Testis (tissue), 3 donors: ENCODE results near the gene MCM5. TPM values are rescaled to one million over a fixed set of nuclear protein-coding genes. Genes with fewer than 3 reads are reported as not detected.
A peak's percentile ranks its signal among the peaks of the same experiment; 100 is the strongest.

Source experiments
- DNase-seq: peaks from one replicate; pipeline ENCODE4 v3.0.0-alpha.2; 2019
- H3K27ac ChIP-seq, 2 donors: fragments of 200-600 bp; sonication (generic); one replicate each; pipeline ENCODE4 v1.5.1; 2019
- H3K27me3 ChIP-seq: fragments of 200-600 bp; sonication (generic); one replicate; pipeline ENCODE4 v1.5.1; 2019
- H3K36me3 ChIP-seq: fragments of 200-600 bp; sonication (generic); one replicate; pipeline ENCODE4 v1.5.1; 2017; ENCODE audit warnings: low read depth; ENCODE audit errors: missing control alignments
- H3K4me1 ChIP-seq: fragments of 200-600 bp; sonication (generic); one replicate; pipeline ENCODE4 v1.5.1; 2019
- H3K4me3 ChIP-seq, 2 donors: fragments of 200-600 bp; sonication (generic); one replicate each; pipeline ENCODE4 v1.5.1; 2017 to 2019
- H3K9me3 ChIP-seq: fragments of 200-600 bp; sonication (generic); one replicate; pipeline ENCODE4 v1.5.1; 2017
- POLR2A ChIP-seq: fragments of 450-650 bp; IDR thresholded peaks from one replicate; pipeline ENCODE4 v1.6.1; 2017; ENCODE audit warnings: antibody characterized with exemption, mild to moderate bottlenecking, moderate library complexity
- WGBS, 2 donors: methylation state at CpG; one replicate each; pipeline ENCODE4 v1.1.5; 2018; 5-methylcytosine and 5-hydroxymethylcytosine counted together
- intact Hi-C: fragments of 100-400 bp; cut with DNase I; formaldehyde crosslinking; loops from one replicate; pipeline ENCODE4 v1.15.1; 2023; ENCODE audit warnings: low total_unique reads
- polyA plus RNA-seq: library from polyadenylated mRNA; stranded (reverse); fragments of 350-450 nt; fragmentation: Illumina TruSeq; extraction: RNeasy Lipid Tissue Mini Kit (QIAGEN cat#74804); gene quantifications from one replicate; pipeline ENCODE4 v1.2.3, GENCODE V29; 2014; ENCODE audit warnings: low read depth, low replicate concordance; ENCODE audit not compliant: insufficient read depth
- total RNA-seq, 2 donors: library from RNA; depleted of rRNA; stranded (reverse); fragments of >200 nt; gene quantifications; one replicate each; pipeline ENCODE4 v1.2.3, GENCODE V29; 2016
- TF ChIP-seq, protein P1 (sequence below), 3 experiments: fragments of 450-650 bp in 2 of 3; fragments of 200-600 bp in 1 of 3; sonication (generic) in 1 of 3; IDR thresholded peaks; one replicate each; pipeline ENCODE4 v1.5.1; 2016 to 2019; ENCODE audit warnings: antibody characterized with exemption in 3 of 3, mild to moderate bottlenecking in 2 of 3, moderate library complexity in 1 of 3

The MCM5 gene
- total and polyA plus RNA-seq, 3 donors from 2014 or later: 34.3 to 49.6 (median 42.1) TPM

DNA sequence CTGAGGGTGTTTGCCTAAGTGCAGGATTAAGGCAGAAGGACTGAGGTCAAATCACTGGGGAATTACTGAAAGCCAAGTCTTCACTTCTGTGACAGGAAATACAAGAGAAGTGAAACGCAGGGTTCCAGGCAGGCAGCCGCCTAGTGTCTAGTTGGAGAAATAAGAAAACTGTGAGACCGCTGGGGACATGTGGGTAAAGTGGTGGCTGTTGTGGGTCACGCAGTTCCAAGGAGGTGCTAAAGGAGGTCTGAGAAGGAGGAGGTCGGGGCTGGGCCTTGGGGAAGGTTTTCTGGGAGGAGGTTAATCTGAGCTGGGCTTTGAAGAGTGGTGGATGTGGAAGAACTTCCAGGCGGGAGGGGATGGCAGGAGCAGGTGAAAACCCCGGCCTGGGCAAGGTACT, 11.2 kb downstream of the MCM5 start:
- intact Hi-C loops: no loop called here
- WGBS, 2 donors: 86 to 93% methylated on average over 7 of the region's 7 CpGs
- no peak overlapping the region for H3K27ac ChIP-seq
- H3K36me3 ChIP-seq: no peaks in the 10 kb centered on the region
- no peaks in the 10 kb centered on the region for H3K9me3 ChIP-seq
- no peak for DNase-seq
- H3K4me3 ChIP-seq: no peak overlapping the region
- no peaks in the 10 kb centered on the region for H3K27me3 ChIP-seq
- TF ChIP-seq POLR2A: no peak
- TF ChIP-seq, protein P1, sequence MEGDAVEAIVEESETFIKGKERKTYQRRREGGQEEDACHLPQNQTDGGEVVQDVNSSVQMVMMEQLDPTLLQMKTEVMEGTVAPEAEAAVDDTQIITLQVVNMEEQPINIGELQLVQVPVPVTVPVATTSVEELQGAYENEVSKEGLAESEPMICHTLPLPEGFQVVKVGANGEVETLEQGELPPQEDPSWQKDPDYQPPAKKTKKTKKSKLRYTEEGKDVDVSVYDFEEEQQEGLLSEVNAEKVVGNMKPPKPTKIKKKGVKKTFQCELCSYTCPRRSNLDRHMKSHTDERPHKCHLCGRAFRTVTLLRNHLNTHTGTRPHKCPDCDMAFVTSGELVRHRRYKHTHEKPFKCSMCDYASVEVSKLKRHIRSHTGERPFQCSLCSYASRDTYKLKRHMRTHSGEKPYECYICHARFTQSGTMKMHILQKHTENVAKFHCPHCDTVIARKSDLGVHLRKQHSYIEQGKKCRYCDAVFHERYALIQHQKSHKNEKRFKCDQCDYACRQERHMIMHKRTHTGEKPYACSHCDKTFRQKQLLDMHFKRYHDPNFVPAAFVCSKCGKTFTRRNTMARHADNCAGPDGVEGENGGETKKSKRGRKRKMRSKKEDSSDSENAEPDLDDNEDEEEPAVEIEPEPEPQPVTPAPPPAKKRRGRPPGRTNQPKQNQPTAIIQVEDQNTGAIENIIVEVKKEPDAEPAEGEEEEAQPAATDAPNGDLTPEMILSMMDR (IDR thresholded peaks at IDR 0.05): peak in 1 of 3 experiments; percentile 2
- no peaks in the 10 kb centered on the region for H3K4me1 ChIP-seq

DNA sequence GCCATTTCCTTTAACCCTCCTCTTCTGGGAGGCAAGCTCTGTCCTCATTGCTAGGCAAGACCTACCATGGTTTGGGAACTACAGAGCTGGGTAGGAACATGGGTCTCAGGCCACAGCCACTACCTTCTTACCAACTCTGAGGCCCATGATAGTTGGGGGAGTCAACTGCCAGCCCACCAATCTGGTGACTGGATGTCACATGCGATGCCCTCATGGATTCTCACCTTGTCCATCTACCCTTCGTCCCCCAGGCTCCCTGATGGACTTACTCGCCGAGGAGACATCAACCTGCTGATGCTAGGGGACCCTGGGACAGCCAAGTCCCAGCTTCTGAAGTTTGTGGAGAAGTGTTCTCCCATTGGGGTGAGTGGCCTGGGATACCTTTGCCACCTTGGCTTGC, 13.7 kb downstream of the MCM5 start:
- H3K27me3 ChIP-seq: no peaks in the 10 kb centered on the region
- intact Hi-C loops: no loop called here
- no peak for DNase-seq
- no peak overlapping the region for H3K27ac ChIP-seq
- no peak overlapping the region for H3K4me3 ChIP-seq
- no peaks in the 10 kb centered on the region for H3K4me1 ChIP-seq
- no peaks in the 10 kb centered on the region for H3K9me3 ChIP-seq
- 95 to 100% methylated on average over 3 to 4 of the region's 4 CpGs for WGBS, 2 donors
- H3K36me3 ChIP-seq: no peaks in the 10 kb centered on the region
- TF ChIP-seq POLR2A: no peak
- TF ChIP-seq, protein P1 (IDR thresholded peaks at IDR 0.05): no peak

DNA sequence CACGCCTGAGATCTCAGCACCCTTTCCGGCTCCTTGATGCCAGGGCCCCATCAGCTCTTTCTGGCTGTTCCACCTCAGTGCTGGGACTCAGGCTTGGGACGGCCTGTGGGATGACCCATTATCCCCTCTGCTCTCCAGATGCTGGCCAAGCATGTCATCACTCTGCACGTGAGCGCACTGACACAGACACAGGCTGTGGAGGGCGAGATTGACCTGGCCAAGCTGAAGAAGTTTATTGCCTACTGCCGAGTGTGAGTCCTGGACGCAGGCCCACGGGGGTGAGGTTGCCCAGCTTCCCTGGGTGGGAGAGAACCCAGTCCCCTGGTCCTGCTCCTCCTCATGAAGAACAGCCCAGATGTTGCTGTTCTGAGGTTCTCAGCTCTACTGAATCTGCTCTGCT, 17.7 kb downstream of the MCM5 start:
- no peak overlapping the region for H3K4me3 ChIP-seq
- 90 to 94% methylated on average over 9 of the region's 9 CpGs for WGBS, 2 donors
- TF ChIP-seq, protein P1 (IDR thresholded peaks at IDR 0.05): no peak
- no peak for TF ChIP-seq POLR2A
- DNase-seq: no peak
- H3K27ac ChIP-seq: no peak overlapping the region
- H3K27me3 ChIP-seq: no peaks in the 10 kb centered on the region
- intact Hi-C loops: no loop called here
- H3K36me3 ChIP-seq: no peaks in the 10 kb centered on the region
- no peaks in the 10 kb centered on the region for H3K9me3 ChIP-seq
- H3K4me1 ChIP-seq: no peaks in the 10 kb centered on the region

DNA sequence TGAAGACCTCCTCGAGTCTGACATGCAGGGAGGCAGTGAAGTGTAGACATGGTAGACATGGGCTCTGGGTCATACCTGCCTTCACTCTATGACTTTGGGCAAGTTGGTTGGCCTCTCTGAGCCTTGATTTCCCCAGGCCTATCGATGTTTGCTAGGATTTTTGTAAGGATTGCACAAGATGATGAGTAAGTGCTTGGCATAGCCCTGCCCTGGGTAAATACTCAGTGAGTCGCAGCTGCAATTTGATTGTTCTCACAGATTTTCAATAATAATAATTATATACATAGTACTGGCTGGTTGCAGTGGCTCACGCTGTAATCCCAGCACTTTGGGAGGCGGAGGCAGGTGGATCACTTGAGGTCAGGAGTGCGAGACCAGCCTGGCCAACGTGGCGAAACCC, 18.1 kb downstream of the MCM5 start:
- Histone ChIP-seq H3K27ac (no peak overlapping the region), H3K27me3 (no peaks in the 10 kb centered on the region), H3K36me3 (no peaks in the 10 kb centered on the region), H3K4me1 (no peaks in the 10 kb centered on the region), H3K9me3 (no peaks in the 10 kb centered on the region), H3K4me3 (no peak overlapping the region)
- no peak for DNase-seq
- 89 to 95% methylated on average over 8 of the region's 8 CpGs for WGBS, 2 donors
- intact Hi-C loops: no loop called here
- TF ChIP-seq, protein P1 (IDR thresholded peaks at IDR 0.05): no peak
- TF ChIP-seq POLR2A: no peak

DNA sequence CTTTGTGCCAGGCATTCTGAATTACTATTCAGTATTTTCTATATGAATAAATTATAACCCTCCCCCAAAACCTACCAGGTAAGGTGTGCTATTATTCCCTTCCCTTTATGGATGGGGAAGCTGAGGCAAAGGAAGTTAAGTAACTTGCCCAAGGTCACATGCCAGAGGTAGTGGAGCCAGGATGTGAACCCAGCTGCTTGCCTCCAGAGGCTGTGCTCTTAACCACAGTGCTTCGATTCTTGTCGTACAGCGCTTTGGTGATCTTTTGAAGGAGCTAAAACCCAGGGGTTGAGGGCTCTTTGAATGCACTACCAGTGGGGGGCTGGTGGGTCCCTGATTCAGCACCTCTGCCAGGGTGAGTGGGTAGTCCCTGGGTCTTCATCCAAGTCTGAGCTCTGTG, 18.8 kb downstream of the MCM5 start:
- intact Hi-C loops: no loop called here
- H3K36me3 ChIP-seq: no peaks in the 10 kb centered on the region
- no peak overlapping the region for H3K27ac ChIP-seq

More for the DNA sequence above, 18.8 kb downstream of the MCM5 start:
- Histone ChIP-seq H3K9me3 (no peaks in the 10 kb centered on the region), H3K4me1 (no peaks in the 10 kb centered on the region), H3K27me3 (no peaks in the 10 kb centered on the region), H3K4me3 (no peak overlapping the region)
- TF ChIP-seq POLR2A: no peak
- TF ChIP-seq, protein P1 (IDR thresholded peaks at IDR 0.05): no peak
- 88% methylated on average over 3 of the region's 3 CpGs for WGBS, 2 donors
- DNase-seq: no peak
